Osteocyte (in vitro differentiated cells): ENCODE measurements around the gene DUSP22. TPM values are rescaled to one million over a fixed set of nuclear protein-coding genes. Genes with fewer than 3 reads are reported as not detected.

Experiments
- DNase-seq: peaks from one replicate; pipeline ENCODE4 v3.0.0; 2021; ENCODE audit warnings: mixed read lengths; ENCODE audit not compliant: unreplicated experiment; ENCODE audit errors: extremely low spot score
- H3K27ac Mint-ChIP-seq: one replicate; pipeline ENCODE4 v1.8.0; 2021; ENCODE audit warnings: mild to moderate bottlenecking, mixed read lengths; ENCODE audit not compliant: unreplicated experiment
- H3K27me3 Mint-ChIP-seq: one replicate; pipeline ENCODE4 v1.8.0; 2021; ENCODE audit warnings: mixed read lengths; ENCODE audit not compliant: unreplicated experiment
- H3K36me3 Mint-ChIP-seq: one replicate; pipeline ENCODE4 v1.8.0; 2021; ENCODE audit warnings: mixed read lengths; ENCODE audit not compliant: unreplicated experiment
- H3K4me1 Mint-ChIP-seq: one replicate; pipeline ENCODE4 v1.8.0; 2021; ENCODE audit warnings: mixed read lengths; ENCODE audit not compliant: unreplicated experiment
- H3K4me3 Mint-ChIP-seq: one replicate; pipeline ENCODE4 v1.8.0; 2021; ENCODE audit warnings: mild to moderate bottlenecking, moderate library complexity, mixed read lengths; ENCODE audit not compliant: unreplicated experiment
- H3K9me3 Mint-ChIP-seq: one replicate; pipeline ENCODE4 v1.8.0; 2021; ENCODE audit warnings: mixed read lengths; ENCODE audit not compliant: unreplicated experiment
- total RNA-seq: library from RNA; stranded (reverse); gene quantifications from 2 replicates; pipeline ENCODE4 v1.2.1, GENCODE V29; 2021
- TF ChIP-seq, protein P1 (sequence below): fragments of 200-600 bp; sonication (generic); IDR thresholded peaks from 2 replicates; pipeline ENCODE4 v1.5.0; 2021; ENCODE audit warnings: antibody characterized with exemption, mild to moderate bottlenecking, moderate library complexity

Gene DUSP22
- total RNA-seq, 1 donor from 2014 or later: 27.4 TPM

DNA sequence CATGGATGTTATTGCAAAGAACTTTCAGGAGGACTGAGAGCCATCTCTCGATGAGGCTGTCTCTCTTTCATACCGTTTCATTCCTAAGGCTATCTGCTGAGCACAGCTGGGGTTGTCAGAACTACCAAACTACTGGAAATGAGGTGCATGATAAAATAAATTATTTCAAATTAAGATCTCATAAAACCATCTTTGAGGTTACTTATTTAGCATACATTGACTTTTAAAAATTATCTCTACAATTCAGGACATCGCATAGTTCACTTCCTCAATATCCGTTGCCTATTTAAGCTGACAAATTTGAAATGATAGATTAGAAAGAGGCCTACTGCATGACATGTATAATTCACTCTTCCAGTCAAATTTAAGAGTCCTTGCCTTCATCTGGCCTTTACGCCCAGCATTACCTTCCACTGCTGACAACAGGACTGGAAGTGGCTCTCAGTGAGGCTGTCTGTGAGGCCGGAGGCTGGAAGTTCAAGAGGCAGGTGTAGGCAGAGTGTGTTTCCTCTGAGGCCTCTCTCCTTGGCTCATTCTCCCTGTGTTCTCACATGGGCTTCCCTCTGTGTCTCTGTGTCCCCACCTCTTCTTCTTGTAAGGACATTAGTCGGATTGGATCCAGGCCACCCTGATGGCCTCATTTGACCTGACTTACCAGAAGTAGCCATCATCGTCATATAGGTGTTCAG is 12.8 kb upstream of the DUSP22 start:
- Mint-ChIP-seq H3K27me3 (peaks cover 30% of the 10 kb centered on the region), H3K9me3 (peaks cover 5% of the 10 kb centered on the region), H3K36me3 (no peaks in the 10 kb centered on the region), H3K4me1 (no peaks in the 10 kb centered on the region), H3K27ac (no peak overlapping the region), H3K4me3 (no peak overlapping the region)
- DNase-seq: peak; percentile 64
- TF ChIP-seq, protein P1, sequence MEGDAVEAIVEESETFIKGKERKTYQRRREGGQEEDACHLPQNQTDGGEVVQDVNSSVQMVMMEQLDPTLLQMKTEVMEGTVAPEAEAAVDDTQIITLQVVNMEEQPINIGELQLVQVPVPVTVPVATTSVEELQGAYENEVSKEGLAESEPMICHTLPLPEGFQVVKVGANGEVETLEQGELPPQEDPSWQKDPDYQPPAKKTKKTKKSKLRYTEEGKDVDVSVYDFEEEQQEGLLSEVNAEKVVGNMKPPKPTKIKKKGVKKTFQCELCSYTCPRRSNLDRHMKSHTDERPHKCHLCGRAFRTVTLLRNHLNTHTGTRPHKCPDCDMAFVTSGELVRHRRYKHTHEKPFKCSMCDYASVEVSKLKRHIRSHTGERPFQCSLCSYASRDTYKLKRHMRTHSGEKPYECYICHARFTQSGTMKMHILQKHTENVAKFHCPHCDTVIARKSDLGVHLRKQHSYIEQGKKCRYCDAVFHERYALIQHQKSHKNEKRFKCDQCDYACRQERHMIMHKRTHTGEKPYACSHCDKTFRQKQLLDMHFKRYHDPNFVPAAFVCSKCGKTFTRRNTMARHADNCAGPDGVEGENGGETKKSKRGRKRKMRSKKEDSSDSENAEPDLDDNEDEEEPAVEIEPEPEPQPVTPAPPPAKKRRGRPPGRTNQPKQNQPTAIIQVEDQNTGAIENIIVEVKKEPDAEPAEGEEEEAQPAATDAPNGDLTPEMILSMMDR: no peak

DNA sequence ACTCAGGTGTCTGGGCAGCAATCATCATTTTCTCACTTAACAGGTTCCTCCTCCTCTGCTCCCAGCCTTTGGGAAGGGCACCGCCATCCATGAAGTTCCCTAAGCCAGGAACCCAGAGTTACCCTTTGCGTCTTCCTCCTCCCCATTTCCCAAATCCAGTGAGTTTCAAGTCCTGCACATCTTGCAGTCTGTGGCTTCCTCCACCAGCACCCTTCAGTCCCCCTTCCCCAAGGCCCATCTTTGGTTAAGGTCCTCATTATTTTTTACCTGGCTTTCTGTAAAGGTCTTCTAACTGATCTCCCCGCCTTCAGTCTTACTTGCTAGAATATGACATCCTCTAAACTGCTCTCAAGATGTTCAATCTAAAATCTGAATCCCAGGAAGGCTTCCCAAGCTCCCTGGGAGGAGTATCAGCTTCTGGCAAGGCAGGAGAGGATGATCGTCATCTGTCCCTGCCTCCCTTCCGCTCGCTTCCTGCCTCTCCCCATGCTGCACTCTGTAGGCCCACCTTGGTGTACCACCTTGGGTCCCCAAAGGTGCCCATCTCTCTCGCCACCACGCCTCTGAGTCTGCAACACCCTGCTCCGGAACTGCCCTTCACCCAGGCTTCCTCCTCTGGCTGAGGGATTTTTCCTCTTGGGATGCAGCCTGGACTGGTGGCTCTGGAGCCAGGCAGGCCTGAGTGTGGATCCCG is 11.4 kb upstream of the DUSP22 start:
- Mint-ChIP-seq H3K36me3 (no peaks in the 10 kb centered on the region), H3K4me1 (no peaks in the 10 kb centered on the region)

DNA sequence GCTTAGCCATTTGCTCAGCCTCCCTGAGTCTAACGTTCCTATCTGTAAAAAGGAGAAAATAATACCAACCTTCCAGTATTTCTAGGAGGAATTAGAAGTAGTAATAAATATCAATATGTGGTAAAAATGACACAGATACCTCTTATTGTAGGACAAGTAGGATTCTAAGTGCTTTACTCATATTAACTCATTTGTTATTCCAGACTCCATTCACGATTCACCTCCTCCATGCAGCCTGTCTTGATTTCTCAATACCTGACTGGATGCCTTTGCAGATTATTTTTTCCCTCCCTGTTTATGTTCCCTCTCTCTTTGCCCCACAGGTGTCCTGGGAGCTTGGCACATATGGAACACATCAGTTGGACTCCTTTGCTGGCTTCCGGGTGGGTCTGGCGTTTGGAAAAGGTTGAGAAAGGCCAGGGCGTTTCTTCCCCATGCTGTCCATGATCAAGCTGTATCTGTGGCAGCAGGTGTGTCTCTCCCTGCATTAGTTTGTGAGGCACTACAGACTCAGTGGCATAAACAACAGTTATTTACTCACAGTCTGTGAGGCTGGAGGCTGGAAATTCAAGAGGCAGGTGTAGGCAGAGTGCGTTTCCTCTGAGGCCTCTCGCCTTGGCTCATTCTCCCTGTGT is 10.7 kb upstream of the DUSP22 start:
- Mint-ChIP-seq H3K27me3 (peaks cover 33% of the 10 kb centered on the region), H3K27ac (no peak overlapping the region), H3K36me3 (no peaks in the 10 kb centered on the region), H3K4me1 (no peaks in the 10 kb centered on the region), H3K4me3 (no peak overlapping the region), H3K9me3 (peaks cover 5% of the 10 kb centered on the region)
- DNase-seq: no peak
- TF ChIP-seq, protein P1: no peak

More for the DNA sequence above, 11.4 kb upstream of the DUSP22 start:
- Mint-ChIP-seq H3K4me3 (no peak overlapping the region), H3K27me3 (peaks cover 34% of the 10 kb centered on the region), H3K9me3 (peaks cover 5% of the 10 kb centered on the region), H3K27ac (no peak overlapping the region)
- TF ChIP-seq, protein P1: no peak
- DNase-seq: peak; percentile 57

DNA sequence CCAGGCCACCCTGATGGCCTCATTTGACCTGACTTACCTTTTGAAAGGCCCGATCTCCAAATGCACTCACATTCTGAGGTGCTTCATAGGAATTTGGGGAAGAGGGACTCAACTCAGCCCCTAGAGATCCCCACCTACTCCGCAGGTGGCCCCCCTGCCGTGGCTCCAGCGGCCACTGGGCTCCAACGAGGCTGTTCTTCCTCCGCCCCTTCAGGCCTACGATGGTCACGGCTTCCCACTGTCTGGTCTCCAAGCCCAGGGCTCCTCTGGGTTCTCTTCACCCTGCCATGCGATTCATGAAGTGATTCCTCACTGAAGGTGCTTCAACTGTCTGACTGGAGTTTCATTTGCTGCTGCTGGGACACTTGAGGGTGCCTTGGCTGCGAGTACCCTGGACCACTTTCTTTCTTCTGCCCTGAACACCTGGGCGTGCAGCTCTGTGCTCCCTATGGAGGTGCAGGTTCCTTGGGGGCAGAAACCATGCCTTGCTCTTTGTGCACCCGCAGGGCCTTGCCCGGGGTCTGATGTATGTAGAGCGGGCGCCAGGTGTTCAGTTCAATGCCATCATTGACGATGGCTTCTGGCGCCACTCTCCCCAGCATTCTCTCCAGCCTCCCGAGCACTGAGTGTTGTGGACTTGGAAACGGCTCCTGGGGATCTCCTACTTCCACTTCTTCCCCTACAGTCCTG is 10.0 kb upstream of the DUSP22 start:
- no peak for DNase-seq
- Mint-ChIP-seq H3K36me3 (no peaks in the 10 kb centered on the region), H3K4me3 (no peak overlapping the region), H3K4me1 (no peaks in the 10 kb centered on the region), H3K9me3 (peaks cover 5% of the 10 kb centered on the region), H3K27me3 (peaks cover 38% of the 10 kb centered on the region), H3K27ac (no peak overlapping the region)
- TF ChIP-seq, protein P1: no peak
